HG03558 (cell line): ENCODE results near the gene CTDSPL.
"Not testable (repeated sequence)": the region's sequence is repeated elsewhere in the genome, so short reads cannot be mapped to it uniquely, and the experiment has no call there.

Experiments
- ATAC-seq: cut with Tn5 transposase; IDR thresholded peaks from one replicate; pipeline ENCODE4 v1.9.1; 2021; ENCODE audit warnings: moderate number of reproducible peaks; ENCODE audit not compliant: unreplicated experiment; ENCODE audit errors: extremely low read depth

Gene CTDSPL

DNA sequence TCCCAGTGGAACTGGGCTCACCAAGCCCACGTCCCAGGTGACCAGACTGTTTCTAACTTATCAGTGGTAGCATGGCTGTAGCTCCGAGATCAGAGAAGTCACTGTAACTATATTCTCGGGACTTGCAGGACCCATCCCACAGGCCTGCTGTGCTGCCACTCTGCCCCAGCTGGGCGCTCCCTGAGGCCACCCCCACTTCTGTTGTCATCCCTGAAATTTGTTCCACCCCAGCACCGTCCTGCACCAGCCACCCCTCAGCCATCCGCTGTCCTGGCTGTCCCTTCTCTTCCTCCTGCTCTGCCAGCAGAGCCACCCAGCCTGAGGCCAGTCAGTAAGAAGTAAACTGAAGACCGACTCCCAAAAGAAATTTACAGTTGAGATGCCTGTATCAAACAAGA is 95.9 kb downstream of the CTDSPL start:
- no peak for ATAC-seq

DNA sequence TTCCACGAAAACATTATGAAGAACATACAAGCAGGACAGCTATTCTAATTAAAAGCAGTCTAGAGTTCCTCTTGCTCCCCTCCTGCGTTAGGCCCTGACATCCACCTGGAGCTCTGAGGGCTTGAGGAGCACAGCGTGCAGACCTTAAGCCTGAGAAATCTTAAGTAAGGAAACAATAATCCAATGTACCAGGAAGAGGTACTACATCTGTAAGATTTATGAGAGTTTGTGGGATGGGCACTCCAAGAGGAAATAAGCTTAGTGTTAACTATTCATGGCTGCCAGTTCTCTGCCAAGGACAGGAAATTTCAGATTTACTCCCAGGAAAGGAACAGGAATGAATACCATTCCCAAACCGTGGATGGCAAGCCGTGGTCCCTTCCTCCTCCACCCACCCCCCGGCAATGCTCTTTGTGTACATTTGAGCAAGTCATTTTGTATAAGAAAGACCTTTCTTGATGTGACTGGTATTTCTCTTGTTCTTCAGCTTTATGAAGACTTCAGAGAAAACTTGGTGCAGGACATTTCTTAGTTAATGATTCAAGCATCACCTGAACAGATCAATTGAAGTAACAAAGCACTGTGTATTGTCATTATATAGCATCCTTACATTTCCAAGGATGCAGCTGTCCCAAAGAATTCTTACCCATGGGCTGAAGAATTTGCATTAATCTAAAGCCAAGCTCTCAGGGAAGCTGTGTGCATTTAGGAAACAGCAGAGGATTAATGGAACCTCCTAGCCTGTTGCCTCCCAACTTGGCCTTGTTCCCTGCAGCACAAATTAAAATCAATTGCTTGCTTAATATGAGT is 100.1 kb downstream of the CTDSPL start:
- ATAC-seq, result no peak

DNA sequence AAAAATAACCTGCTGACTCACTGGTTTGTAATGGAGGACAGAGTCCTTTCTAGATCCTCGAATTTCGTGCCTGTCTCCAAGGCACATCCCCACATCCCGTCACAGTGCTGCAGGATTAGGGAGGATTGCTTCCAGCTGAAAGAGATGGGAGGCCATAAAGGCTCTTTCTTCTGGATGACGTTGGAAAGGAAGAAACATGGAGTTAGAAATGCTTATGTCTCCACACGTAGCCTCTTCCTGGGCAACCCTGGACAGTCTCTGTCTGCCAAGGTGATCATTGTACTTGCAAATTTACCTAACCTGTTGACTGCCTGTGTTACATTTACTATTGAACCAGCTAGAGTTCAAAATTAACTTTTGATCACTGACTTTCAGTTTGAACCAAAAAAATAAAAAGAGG is 101.3 kb downstream of the CTDSPL start:
- no peak for ATAC-seq

DNA sequence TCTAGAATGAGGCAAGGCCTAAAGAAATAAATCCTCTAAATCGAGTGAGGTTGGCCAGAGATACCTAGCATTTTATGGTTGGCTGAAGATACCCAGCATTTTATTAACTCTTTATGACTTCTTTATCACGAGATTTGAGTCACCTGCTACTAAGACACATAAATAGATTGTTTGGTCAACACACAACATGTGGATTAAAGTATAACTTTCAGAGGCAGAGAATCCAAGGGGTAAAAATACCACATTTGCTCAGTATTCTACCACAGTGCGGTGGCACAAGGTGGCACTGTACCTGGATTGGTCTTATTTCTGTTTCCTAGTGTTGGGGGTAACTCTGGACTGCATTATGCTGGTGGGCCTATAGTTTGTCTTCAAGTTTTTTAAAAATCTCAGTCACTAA is 102.0 kb downstream of the CTDSPL start:
- ATAC-seq, result no peak

DNA sequence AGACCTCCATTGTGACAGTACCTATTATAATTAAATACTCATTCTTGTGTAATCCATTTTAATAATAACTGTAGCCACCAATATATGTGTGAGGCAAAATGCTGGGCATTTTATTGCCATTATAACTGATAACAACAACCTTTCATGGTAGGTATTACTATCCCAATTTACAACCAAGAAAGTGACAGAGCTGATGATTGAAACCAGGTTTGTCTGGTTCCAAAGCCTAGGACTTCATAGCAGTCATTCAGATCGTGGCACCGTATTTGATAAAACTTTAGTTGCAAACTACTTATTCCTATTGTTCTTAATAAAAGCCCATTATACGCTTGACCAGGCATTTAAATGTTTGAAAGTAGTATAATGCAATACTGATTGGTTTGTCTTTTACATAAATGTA is 102.5 kb downstream of the CTDSPL start:
- ATAC-seq, result no peak

DNA sequence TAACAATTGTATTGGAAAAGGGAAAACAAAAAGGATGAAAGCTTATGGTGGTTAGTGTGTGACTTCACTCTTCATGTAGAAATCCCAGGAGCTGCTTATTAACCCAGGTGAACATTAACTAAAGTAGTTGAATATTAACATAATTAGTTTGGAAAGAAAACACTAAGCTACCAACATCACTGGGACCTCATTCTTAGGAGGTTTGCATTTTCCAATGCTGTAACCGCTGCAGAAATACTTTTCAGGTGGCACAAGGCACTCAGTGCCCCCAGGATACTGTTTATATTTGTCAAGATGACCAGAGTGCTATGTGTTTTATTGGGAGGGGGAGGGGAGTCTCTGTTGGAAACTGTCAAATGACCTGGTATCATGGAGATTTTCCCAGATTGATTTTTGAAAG is 103.0 kb downstream of the CTDSPL start:
- no peak for ATAC-seq

DNA sequence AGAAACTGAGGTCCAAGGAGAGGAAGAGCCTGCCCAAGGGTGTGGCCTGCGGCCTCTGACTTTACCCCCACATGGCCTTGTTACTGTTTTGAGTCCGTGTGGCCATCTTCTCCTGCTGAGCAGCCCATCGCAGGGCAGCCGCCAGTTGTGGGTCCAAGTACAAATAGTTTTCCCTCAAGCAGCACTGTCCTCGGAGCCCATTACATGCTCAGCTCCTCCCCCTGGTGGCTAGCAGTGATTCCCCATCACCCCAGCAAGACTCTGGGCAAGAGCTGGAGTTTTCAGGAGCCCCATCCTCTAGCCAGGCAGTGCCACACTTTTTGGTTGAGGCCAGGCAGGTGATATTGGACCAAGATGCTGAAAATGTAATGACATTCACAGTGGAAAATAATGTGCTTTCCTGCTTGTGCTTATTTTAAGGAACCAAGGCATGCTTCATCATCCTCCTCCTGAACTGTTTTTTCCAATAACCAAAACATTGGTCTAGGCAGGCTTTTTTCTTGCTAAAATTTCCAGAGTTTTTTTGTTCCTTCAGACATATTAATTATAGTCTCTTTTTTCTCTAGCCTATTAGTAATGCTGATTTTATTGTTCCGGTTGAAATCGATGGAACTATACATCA is 105.7 kb downstream of the CTDSPL start:
- no peak for ATAC-seq

DNA sequence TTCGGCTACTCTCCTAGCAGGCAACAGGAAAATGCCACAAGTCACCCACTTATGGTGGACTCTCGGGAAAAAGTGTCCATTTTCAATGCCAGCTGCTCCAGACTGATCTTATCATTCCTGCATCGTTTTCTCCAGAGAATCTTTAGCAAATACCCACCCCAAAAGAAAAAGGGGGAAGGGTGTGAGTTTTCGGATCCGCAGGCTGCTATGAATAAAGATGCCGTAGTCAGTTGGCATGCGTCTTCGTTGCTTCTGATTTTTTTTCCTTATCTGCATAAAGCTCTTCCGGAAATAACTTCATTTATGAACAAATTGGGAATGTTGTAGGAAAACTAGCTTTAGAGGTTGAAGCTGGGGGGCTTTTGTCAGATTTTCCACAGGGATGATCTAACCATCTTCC is 106.5 kb downstream of the CTDSPL start:
- no peak for ATAC-seq

DNA sequence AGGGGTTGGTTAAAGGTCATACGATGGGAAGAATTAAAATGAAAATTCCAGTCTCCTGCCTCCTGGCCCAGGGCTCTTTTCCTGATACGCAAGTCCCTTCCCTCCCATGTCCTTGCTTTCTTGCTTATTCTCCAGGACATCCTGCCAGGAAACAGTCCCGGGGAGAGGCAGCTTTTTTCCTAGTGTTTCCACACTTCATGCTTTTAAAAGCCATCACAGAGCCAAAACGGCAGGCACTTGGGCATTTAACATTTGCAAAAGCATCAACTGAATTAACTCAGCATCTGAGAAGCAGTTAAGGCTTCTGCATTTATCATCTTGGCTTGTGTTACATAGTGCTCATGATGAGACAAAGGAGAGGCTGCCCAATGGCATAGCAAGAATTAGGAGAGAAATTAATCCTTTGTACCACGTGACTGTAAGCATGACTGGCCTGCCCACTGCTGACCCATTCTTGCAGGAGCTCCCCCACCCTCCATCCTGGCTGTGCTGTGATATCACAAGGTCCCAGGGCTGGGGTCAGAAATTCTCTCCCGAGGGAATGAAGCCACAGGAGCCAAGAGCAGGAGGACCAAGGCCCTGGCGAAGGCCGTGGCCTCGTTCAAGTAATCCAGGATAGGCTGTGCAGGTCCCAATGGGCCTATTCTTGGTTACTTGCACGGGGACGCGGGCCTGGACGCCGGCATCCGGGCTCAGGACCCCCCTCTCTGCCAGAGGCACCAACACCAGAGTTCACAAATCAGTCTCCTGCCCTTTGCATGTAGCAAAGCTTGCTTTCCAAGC is 107.3 kb downstream of the CTDSPL start:
- no peak for ATAC-seq

DNA sequence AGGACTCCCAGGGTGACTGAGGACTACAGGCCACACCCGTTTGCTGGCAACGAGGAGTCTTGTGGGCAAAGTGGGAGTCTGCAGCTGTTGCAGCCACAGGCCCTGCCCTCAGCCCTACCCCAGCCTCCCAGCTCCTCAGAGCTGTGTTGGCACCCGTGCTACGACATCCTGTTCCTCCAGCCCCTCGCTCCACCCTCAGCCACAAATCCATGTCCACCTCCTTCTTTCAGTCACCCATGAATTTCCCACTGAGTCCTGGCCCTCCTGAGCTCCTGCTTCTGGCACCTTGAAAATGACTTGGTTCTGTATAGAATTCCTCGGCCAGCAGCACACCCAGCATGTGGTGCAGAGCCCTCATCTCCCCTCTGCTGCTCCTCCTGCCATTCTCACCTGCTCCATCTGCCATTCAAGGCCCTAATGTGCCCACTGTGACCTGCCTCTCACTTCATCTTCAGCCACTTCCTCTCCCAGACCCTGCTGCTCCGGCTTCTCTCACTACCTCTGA is 108.0 kb downstream of the CTDSPL start:
- no peak for ATAC-seq

DNA sequence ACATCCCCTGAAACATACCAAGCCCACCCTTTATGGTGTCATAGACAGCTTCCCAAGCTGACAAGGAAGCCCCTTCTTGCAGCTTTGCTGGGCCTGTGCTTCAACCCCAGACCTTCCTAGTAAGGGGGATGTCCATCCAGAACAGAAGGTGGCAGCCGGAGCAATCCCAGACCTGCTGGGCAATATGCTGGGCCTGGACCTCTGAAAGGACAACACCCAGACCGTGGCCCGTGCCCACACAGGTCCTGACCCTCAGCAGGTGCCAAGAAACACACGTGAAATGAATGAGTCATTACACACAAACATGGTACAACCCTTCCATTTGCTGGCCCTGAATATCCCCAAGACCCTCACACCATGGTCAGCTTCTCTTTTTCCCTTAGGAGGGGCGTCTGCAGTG is 109.1 kb downstream of the CTDSPL start:
- no peak for ATAC-seq

DNA sequence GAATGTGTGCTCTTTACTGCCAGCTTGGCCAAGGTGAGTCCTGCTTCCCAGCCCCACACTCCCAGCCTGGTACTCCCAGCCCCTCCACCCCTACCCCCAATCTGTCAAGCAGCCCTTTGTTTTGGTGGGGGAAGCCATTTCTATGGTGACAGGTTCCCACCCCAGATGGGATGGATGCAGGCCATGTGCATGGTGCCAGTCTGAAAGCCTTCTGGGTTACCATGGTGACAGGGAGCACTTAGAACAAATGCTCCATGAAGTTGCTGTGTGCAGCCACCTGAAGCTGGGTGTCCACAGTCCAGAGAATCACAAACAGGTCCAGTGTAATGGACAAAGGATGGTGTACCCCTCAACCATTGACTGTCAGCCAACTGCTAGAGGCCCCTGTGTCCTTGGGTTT is 109.8 kb downstream of the CTDSPL start:
- ATAC-seq, result no peak

DNA sequence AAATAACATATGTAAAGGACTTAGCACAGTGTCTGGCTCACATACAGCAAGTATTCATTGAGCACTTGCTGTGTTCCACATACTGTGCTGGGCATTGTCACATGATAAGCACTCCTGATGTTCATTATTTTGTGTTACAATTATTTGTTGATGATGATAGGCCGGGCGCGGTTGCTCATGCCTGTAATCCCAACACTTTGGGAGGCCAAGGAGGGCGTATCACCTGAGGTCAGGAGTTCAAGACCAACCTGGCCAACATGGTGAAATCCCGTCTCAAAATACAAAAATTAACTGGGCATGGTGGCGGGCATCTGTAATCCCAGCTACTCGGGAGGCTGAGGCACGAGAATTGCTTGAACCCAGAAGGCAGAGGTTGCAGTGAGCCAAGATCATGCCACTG is 110.4 kb downstream of the CTDSPL start:
- not testable (repeated sequence) for ATAC-seq

DNA sequence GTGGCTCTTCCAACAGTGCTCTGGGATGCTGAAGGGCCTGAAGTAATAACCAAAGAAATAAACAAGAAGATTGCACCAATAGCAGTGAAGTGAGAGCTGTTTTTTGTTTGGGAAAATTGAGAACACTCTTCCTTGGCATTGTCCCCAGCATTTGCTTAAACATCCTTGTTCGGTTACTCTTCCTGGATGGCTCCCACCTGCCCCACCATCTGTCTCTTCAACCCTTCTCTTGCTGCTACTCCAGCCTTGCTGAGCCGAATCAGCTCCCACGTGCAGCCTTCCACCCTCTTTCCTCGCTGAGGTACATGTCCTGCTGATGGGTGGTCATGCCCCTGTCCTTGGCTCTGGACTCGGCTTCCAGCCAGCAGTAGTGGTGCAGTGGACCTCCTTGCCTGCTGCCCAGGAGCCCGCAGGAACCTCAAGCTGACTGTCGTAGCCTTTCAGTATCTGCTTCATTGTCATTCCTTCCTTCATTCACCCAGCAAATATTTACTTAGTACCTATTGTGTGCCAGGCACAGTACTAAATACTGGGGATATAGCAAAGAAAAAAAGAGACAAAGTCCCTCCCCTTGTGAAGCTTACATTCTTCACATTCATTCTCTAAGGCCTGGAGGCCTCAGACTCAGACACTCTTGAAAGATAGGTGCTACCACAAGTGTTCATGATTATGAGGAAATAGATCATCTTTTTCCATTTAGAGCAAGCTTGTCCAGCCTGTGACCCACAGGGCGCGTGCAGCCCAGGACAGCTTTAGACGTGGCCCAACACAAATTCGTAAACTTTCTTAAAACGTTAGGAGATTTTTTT is 111.8 kb downstream of the CTDSPL start:
- no peak for ATAC-seq

DNA sequence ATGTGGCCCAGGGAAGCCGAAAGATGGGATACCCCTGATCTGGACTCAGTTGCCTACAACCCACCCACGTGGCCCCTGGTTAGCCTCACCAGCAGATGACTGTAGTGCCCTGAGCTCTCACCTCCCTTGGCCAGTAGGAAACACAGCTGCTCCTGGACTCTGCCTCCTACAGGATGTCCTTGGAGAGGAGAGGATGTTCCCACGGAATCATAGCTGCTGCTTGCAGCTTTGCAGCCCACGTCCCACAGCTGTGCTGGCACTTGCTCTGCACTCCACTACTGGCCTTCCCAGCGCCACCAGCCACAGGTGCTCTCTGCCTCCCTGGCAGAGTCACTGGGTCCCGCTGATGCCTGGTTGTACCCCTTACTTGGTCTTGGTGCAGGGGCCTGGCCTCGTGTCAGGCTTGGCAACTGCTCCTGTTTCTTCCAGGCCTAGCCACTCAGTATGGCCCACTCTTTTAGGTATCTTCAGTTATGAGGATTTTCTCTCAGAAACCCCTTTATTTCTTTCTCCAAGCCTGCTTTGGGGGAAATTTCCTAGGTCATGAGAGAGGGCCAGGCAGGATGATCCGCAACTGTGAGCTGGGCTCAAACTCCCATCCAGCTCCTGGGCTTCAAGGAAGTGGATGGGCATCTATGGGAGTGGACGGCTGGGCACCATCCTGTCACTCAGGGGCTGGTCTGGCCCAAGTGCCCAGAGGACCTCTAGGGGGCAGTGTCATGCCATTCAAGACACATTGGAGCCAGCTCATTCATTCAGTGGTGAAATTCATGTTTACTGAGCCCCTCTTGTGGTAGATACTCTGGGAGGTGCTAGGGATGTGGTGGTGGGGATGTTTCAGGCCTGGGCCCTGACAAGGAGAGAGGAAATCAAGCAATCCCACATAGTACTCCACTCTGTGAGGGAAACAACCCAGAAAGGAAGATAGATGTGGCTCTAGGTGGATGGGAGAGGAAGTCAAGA is 112.7 kb downstream of the CTDSPL start:
- ATAC-seq, result peak; percentile 78

DNA sequence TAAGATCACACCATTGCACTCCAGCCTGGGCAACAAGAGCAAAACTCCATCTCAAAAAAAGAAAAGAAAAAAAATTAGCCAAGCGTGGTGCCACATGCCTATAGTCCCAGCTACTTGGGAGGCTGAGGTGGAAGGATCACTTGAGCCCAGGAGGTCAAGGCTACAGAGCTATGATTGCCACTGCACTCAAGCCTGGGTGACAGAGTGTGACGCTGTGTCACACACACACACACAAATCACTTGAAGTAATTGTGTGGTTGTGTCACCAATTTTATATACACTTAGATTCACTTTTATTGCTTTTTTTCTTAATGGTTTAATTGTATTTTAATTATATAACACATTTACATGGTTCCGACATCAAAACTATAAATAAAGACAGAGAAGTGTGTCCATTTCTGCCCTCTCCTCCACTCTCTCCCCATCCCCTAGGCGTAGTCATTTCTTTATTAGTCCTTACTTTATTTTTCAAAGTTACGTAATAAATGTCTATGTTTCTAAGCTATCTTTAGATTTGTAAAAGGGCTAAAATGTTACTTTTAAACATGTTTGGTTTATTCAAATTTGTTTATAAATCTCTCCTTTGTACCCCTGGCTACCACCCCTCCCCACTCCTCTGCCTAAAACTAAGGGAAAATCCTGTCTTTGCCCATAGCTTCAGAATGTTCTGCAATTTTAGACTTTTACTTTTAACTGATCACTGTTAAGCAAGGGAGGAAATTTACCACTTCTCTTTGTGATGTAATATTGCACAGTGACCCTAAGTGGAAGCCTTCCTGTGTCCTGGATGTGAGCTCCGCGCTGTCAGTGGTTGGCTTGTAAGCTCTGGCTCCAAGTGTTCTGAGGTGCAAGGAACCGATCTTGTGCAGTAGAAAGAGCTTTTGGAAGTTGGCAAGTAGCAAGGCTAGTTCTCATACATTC is 118.1 kb downstream of the CTDSPL start:
- no peak for ATAC-seq

DNA sequence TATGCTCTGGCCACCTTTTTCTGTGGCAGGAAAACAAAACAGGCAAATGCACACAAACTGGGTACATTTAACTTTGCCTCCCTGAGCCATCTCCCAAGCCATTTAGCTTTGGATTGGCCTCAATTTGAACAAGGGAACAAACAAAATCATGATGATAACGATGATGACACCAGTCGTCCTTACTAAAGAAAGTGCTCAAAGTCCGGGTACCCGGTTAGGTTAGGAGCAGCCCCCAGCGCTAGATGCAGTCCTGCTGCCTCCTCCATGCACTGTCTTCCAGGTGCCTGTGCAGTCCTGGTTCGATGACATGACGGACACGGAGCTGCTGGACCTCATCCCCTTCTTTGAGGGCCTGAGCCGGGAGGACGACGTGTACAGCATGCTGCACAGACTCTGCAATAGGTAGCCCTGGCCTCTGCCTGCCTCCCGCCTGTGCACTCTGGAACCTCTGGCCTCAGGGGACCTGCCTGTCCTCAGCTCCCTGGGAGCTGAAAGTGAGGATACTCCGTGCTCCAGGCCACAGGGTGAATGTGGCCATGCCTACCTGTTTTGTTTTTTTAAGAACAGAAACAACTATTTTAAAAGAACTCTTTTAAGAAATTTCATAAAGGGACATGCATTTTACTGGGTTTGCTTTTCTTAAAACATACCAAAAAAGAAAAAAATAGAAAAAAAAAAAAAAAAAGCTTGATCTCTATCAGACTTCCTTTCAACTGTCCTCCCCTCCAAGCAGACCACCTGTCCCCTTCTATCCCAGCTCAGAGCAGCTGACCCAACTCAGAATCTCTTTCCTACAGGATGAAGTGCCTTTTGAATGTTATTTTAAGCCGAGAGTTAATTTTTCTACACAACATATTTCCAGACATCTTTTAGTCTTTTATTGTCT is 119.0 kb downstream of the CTDSPL start:
- ATAC-seq, result no peak
